Upper lobe of left lung (tissue), 6 donors: ENCODE measurements around the gene ITGB3BP. TPM values are rescaled to one million over a fixed set of nuclear protein-coding genes. Genes with fewer than 3 reads are reported as not detected.

Experiments used
- ATAC-seq, 2 donors: fragments of 200-7000 bp; cut with Tn5 transposase; one replicate each; pipeline ENCODE4 v1.9.1; 2022; ENCODE audit warnings: mild to moderate bottlenecking in 2 of 2, moderate library complexity in 2 of 2; ENCODE audit not compliant: low FRiP score in 2 of 2
- DNase-seq, 2 donors: peaks; one replicate each; pipeline ENCODE4 v3.0.0-alpha.2; 2019 to 2020
- H3K27ac ChIP-seq, 4 donors: fragments of 200-600 bp; sonication (generic); one replicate each; pipeline ENCODE4 v1.5.1; 2016 to 2019
- H3K27me3 ChIP-seq, 4 donors: fragments of 200-600 bp; sonication (generic); one replicate each; pipeline ENCODE4 v1.5.1; 2017 to 2019
- H3K36me3 ChIP-seq, 4 donors: fragments of 200-600 bp; sonication (generic); one replicate each; pipeline ENCODE4 v1.5.1; 2016 to 2019
- H3K4me1 ChIP-seq, 4 donors: fragments of 200-600 bp; sonication (generic); one replicate each; pipeline ENCODE4 v1.5.1; 2018 to 2019
- H3K4me3 ChIP-seq, 4 donors: fragments of 200-600 bp; sonication (generic); one replicate each; pipeline ENCODE4 v1.5.1; 2017 to 2019; ENCODE audit warnings: mild to moderate bottlenecking in 2 of 4, moderate library complexity in 1 of 4
- H3K9me3 ChIP-seq, 4 donors: fragments of 200-600 bp; sonication (generic); one replicate each; pipeline ENCODE4 v1.5.1; 2018 to 2019
- EP300 ChIP-seq, 4 donors: sonication (generic); formaldehyde crosslinking; IDR thresholded peaks; one replicate each; pipeline ENCODE4 v1.5.1; 2017; ENCODE audit warnings: antibody characterized with exemption in 4 of 4, control low read depth in 2 of 4
- POLR2A ChIP-seq, 4 donors: fragments of 450-650 bp; IDR thresholded peaks; one replicate each; pipeline ENCODE4 v1.5.1; 2016 to 2017; ENCODE audit warnings: antibody characterized with exemption in 4 of 4, mild to moderate bottlenecking in 2 of 4
- POLR2AphosphoS5 ChIP-seq, 2 donors: sonication (generic); formaldehyde crosslinking; IDR thresholded peaks; one replicate each; pipeline ENCODE4 v1.5.1; 2017; ENCODE audit warnings: antibody characterized with exemption in 2 of 2
- WGBS, 2 donors: methylation state at CpG; one replicate each; pipeline ENCODE4 v1.1.5; 2017 to 2018; 5-methylcytosine and 5-hydroxymethylcytosine counted together
- small RNA-seq, 4 donors: library from RNA; depleted of rRNA; stranded (forward); fragments of <200 nt; gene quantifications; one replicate each; pipeline ENCODE3, GENCODE V24; 2016
- total RNA-seq, 6 donors: library from RNA; depleted of rRNA in 4 of 6; stranded (reverse); fragments of >200 nt in 4 of 6; gene quantifications; one replicate each; pipeline versions ENCODE4 v1.1.0 to v1.2.1, GENCODE V29; 2016 to 2021
- TF ChIP-seq, protein P1 (sequence below), 6 experiments: fragments of 450-650 bp in 4 of 6; fragments of 200-600 bp in 2 of 6; sonication (generic) in 2 of 6; IDR thresholded peaks; one replicate each; pipeline ENCODE4 v1.5.1; 2016 to 2019; ENCODE audit warnings: antibody characterized with exemption in 6 of 6
- donor health status: DM: no; HTN: no; CAD: no; lungs with moderate emphysema.
- donor health status: DM: no; HTN: yes; CAD: no; lungs with severe emphysema.

The ITGB3BP gene
- total RNA-seq, 6 donors from 2014 or later, result 8.2 to 14.7 (median 10.4) TPM

DNA sequence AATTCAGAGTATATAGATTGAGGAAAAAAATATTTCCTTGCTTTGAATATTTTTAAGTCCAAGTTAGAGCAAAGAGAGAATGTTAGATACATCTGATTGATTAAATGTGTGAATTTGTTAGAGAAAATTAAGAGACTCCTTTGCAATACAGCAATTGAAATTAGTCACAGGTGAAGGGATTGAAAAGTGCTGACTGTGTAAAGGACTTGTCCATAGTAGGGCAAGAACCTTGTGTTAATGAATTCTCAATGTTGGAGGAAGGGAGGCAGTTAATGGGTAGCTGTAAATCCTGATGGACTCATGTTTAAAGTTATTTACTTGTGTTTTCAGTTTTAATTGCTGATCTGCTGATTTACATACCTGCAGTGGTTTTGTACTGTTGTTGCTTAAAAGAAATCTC is 117.0 kb downstream of the ITGB3BP start:
- Histone ChIP-seq H3K9me3 (no peaks in the 10 kb centered on the region), H3K27me3 (no peaks in the 10 kb centered on the region), H3K36me3 (peaks cover 0 to 4% (median 2%) of the 10 kb centered on the region in 4 donors), H3K4me3 (no peak overlapping the region), H3K4me1 (no peaks in the 10 kb centered on the region), H3K27ac (no peak overlapping the region)
- DNase-seq, result no peak
- no peak for ATAC-seq
- TF ChIP-seq EP300 (IDR thresholded peaks at IDR 0.05) (no peak), POLR2AphosphoS5 (IDR thresholded peaks at IDR 0.05) (no peak), POLR2A (IDR thresholded peaks at IDR 0.05) (no peak)
- TF ChIP-seq, protein P1, sequence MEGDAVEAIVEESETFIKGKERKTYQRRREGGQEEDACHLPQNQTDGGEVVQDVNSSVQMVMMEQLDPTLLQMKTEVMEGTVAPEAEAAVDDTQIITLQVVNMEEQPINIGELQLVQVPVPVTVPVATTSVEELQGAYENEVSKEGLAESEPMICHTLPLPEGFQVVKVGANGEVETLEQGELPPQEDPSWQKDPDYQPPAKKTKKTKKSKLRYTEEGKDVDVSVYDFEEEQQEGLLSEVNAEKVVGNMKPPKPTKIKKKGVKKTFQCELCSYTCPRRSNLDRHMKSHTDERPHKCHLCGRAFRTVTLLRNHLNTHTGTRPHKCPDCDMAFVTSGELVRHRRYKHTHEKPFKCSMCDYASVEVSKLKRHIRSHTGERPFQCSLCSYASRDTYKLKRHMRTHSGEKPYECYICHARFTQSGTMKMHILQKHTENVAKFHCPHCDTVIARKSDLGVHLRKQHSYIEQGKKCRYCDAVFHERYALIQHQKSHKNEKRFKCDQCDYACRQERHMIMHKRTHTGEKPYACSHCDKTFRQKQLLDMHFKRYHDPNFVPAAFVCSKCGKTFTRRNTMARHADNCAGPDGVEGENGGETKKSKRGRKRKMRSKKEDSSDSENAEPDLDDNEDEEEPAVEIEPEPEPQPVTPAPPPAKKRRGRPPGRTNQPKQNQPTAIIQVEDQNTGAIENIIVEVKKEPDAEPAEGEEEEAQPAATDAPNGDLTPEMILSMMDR (IDR thresholded peaks at IDR 0.05), result no peak

DNA sequence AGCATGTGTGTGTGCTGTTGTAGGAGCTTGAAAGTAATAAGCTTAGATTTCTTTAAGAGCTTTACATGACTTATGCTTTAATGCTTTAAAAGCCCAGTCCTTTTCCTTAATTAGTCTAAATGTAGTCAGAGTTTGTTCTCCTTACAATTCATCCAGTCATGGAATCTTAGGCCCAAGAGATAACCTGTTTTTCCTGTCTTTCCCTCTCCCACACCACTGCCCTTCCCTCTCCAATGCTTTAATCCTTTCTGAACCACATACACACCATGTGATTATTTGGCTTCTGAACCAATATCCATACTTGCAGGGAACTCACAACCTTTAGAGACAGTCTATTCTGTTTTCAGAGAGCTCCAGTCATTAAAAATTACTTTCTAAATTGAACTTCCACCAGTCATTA is 118.0 kb downstream of the ITGB3BP start:
- no peak for DNase-seq
- no peaks in the 10 kb centered on the region for H3K4me1 ChIP-seq
- no peak overlapping the region for H3K4me3 ChIP-seq
- TF ChIP-seq, protein P1 (IDR thresholded peaks at IDR 0.05), result no peak
- no peak for TF ChIP-seq POLR2A (IDR thresholded peaks at IDR 0.05)
- no peak for TF ChIP-seq POLR2AphosphoS5 (IDR thresholded peaks at IDR 0.05)
- no peak for TF ChIP-seq EP300 (IDR thresholded peaks at IDR 0.05)
- ATAC-seq, result no peak
- H3K9me3 ChIP-seq, result no peaks in the 10 kb centered on the region
- H3K27me3 ChIP-seq, result no peaks in the 10 kb centered on the region
- peaks cover 0 to 4% (median 2%) of the 10 kb centered on the region in 4 donors for H3K36me3 ChIP-seq
- H3K27ac ChIP-seq, result no peak overlapping the region

DNA sequence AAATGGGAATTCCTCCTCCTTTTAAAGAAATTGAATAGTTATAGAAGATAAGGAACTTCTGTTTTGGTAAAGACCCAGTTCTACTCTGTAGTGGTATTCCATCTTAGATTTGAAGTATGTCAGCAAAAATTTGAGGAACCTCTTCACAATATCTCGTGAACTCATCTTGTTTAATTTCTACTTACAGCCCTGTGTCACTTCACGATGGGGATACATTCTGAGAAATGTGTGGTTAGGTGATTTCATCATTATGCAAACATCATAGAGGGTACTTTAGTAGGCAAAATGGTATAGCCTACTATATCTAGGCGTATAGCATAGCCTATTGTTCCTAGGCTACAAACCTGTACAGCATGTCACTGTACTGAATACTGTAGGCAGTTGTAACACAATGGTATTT is 119.6 kb downstream of the ITGB3BP start:
- Histone ChIP-seq H3K27ac (no peak overlapping the region), H3K9me3 (no peaks in the 10 kb centered on the region), H3K36me3 (peaks cover 0 to 5% (median 3%) of the 10 kb centered on the region in 4 donors), H3K4me1 (no peaks in the 10 kb centered on the region), H3K4me3 (no peak overlapping the region), H3K27me3 (no peaks in the 10 kb centered on the region)
- no peak for TF ChIP-seq POLR2AphosphoS5 (IDR thresholded peaks at IDR 0.05)
- TF ChIP-seq POLR2A (IDR thresholded peaks at IDR 0.05), result no peak
- TF ChIP-seq, protein P1 (IDR thresholded peaks at IDR 0.05), result no peak
- ATAC-seq (no peak), DNase-seq (no peak)
- 35 to 36% methylated on average over 3 of the region's 3 CpGs for WGBS, 2 donors

DNA sequence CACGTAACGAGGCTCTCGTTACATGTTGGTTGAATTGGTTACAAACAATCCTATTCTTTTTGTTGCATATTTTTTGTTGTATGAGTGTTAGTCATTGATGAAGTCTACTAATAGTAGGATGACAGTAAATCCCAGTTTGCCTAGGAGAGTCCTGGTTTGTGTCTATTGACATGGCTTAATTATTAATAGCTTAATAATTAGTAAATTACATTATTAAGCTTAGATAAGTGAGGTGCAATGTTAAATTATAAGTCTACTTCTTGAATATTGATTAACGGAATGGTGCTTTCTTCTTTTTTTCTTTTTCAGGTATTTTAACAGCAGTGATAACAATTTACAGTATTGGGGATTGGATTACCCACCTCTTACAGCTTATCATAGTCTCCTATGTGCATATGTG is 121.1 kb downstream of the ITGB3BP start:
- 74 to 92% methylated on average over 4 of the region's 4 CpGs for WGBS, 2 donors
- DNase-seq (no peak), ATAC-seq (no peak)
- H3K27me3 ChIP-seq, result no peaks in the 10 kb centered on the region
- no peaks in the 10 kb centered on the region for H3K4me1 ChIP-seq
- H3K9me3 ChIP-seq, result no peaks in the 10 kb centered on the region
- H3K36me3 ChIP-seq, result peaks cover 0 to 15% (median 4%) of the 10 kb centered on the region in 4 donors
- no peak for TF ChIP-seq POLR2AphosphoS5 (IDR thresholded peaks at IDR 0.05)
- TF ChIP-seq, protein P1 (IDR thresholded peaks at IDR 0.05), result no peak
- no peak for TF ChIP-seq EP300 (IDR thresholded peaks at IDR 0.05)
- TF ChIP-seq POLR2A (IDR thresholded peaks at IDR 0.05), result no peak
- H3K27ac ChIP-seq, result no peak overlapping the region
- H3K4me3 ChIP-seq, result no peak overlapping the region

Small RNAs within 50 kb of the gene (small RNA-seq; reads per million reads assigned to genes)
- gene RF02105 (0 reads per million in 4 donors), gene RF02106 (0 reads per million in 4 donors), gene RF02107 (0 reads per million in 4 donors), gene RF02108 (0 reads per million in 4 donors), gene RF02109 (0 reads per million in 4 donors), gene RF02110 (0 reads per million in 4 donors), gene RN7SL488P (0 reads per million in 4 donors), gene RNU7-123P (0 reads per million in 4 donors)

Other genes with a start within 250 kb of the ITGB3BP start
- gene FOXD3, start 200.7 kb downstream of the ITGB3BP start, total RNA-seq, result under 1 TPM in 1 of 6 donors, not detected in 5; 0.09 TPM
- gene ALG6, start 155.6 kb downstream of the ITGB3BP start, total RNA-seq, result 10 to 100 TPM in 2 of 6 donors, 1 to 10 TPM in 3, under 1 TPM in 1; 1.00 to 15.7 (median 9.3) TPM
- gene EFCAB7, start 300 bp upstream of the ITGB3BP start, total RNA-seq, result 10 to 100 TPM in 2 of 6 donors, 1 to 10 TPM in 4; 2.1 to 20.4 (median 4.7) TPM
- 100 to 1,000 TPM in 1 of 6 donors, 10 to 100 TPM in 5; 25.1 to 101 (median 61.3) TPM for gene PGM1, start 70.2 kb upstream of the ITGB3BP start, total RNA-seq